ENCODE data around the gene CCDC30.
"Not testable (repeated sequence)": the region's sequence is repeated elsewhere in the genome, so short reads cannot be mapped to it uniquely, and the experiment has no call there.

Gene CCDC30

GRCh38 chr1:42523171-42523570 lies 60.1 kb downstream of the CCDC30 start:
- no peak for DNase-seq

- no peak for DNase-seq
Measured at GRCh38 chr1:42524330-42524729, 61.2 kb downstream of the CCDC30 start.

- DNase-seq, result no peak
Measured at GRCh38 chr1:42529724-42530181, 66.7 kb downstream of the CCDC30 start.

GRCh38 chr1:42531043-42531442 lies 68.0 kb downstream of the CCDC30 start:
- no peak for DNase-seq

GRCh38 chr1:42533101-42533863 lies 70.2 kb downstream of the CCDC30 start:
- no peak for DNase-seq

- no peak for DNase-seq
Measured at GRCh38 chr1:42541104-42541503, 78.0 kb downstream of the CCDC30 start.

GRCh38 chr1:42551180-42551579 lies 88.1 kb downstream of the CCDC30 start:
- DNase-seq, result no peak

GRCh38 chr1:42551590-42551989 lies 88.5 kb downstream of the CCDC30 start:
- DNase-seq, result no peak

- DNase-seq, result no peak
Measured at GRCh38 chr1:42552636-42553035, 89.5 kb downstream of the CCDC30 start.

GRCh38 chr1:42557230-42557851 lies 94.3 kb downstream of the CCDC30 start:
- DNase-seq, result no peak

- no peak for DNase-seq
Measured at GRCh38 chr1:42567038-42567437, 104.0 kb downstream of the CCDC30 start.

GRCh38 chr1:42576935-42577334 lies 113.8 kb downstream of the CCDC30 start:
- DNase-seq, result no peak

GRCh38 chr1:42586016-42586415 lies 122.9 kb downstream of the CCDC30 start:
- no peak for DNase-seq

GRCh38 chr1:42587753-42588152 lies 124.7 kb downstream of the CCDC30 start:
- no peak for DNase-seq

GRCh38 chr1:42592811-42593210 lies 129.7 kb downstream of the CCDC30 start:
- no peak for DNase-seq

- DNase-seq, result no peak
Measured at GRCh38 chr1:42593486-42594100, 130.5 kb downstream of the CCDC30 start.

- DNase-seq, result no peak
Measured at GRCh38 chr1:42601472-42601871, 138.4 kb downstream of the CCDC30 start.

- no peak for DNase-seq
Measured at GRCh38 chr1:42613803-42614131, 150.7 kb downstream of the CCDC30 start.

- no peak for DNase-seq
Measured at GRCh38 chr1:42618866-42619265, 155.8 kb downstream of the CCDC30 start.

GRCh38 chr1:42620307-42620706 lies 157.2 kb downstream of the CCDC30 start:
- no peak for DNase-seq

- not testable (repeated sequence) for DNase-seq
Measured at GRCh38 chr1:42621180-42621579, 158.1 kb downstream of the CCDC30 start.

GRCh38 chr1:42627205-42627604 lies 164.1 kb downstream of the CCDC30 start:
- DNase-seq, result not testable (repeated sequence)

GRCh38 chr1:42639116-42639515 lies 176.0 kb downstream of the CCDC30 start:
- no peak for DNase-seq

All from anterior cingulate cortex (tissue), 58 donors.